Measurements from ENCODE around the gene FGF10.

The FGF10 gene

GRCh38 chr5:44266882-44267576, 122.2 kb downstream of the FGF10 start:
- no peak for TF ChIP-seq CTCF (IDR thresholded peaks at IDR 0.05; ENCODE audit: borderline replicate concordance, control extremely low read depth, extremely low read depth, insufficient read depth, missing control alignments)
- no peak for DNase-seq (ENCODE audit: low spot score)
- in situ Hi-C loops (cut with MboI; ENCODE audit: low sequenced_read_pairs, unreplicated experiment): no loop called here

GRCh38 chr5:44265713-44266112, 123.5 kb downstream of the FGF10 start:
- DNase-seq (ENCODE audit: low spot score): no peak
- no peak for TF ChIP-seq CTCF (IDR thresholded peaks at IDR 0.05; ENCODE audit: borderline replicate concordance, control extremely low read depth, extremely low read depth, insufficient read depth, missing control alignments)
- in situ Hi-C loops (cut with MboI; ENCODE audit: low sequenced_read_pairs, unreplicated experiment): no loop called here

GRCh38 chr5:44260793-44261192, 128.4 kb downstream of the FGF10 start:
- in situ Hi-C loops (cut with MboI; ENCODE audit: low sequenced_read_pairs, unreplicated experiment): no loop called here
- DNase-seq (ENCODE audit: low spot score): no peak
- TF ChIP-seq CTCF (IDR thresholded peaks at IDR 0.05; ENCODE audit: borderline replicate concordance, control extremely low read depth, extremely low read depth, insufficient read depth, missing control alignments): no peak

GRCh38 chr5:44257653-44258365, 131.4 kb downstream of the FGF10 start:
- in situ Hi-C loops (cut with MboI; ENCODE audit: low sequenced_read_pairs, unreplicated experiment): no loop called here
- no peak for DNase-seq (ENCODE audit: low spot score)

GRCh38 chr5:44257221-44257620, 132.0 kb downstream of the FGF10 start:
- no peak for DNase-seq (ENCODE audit: low spot score)
- in situ Hi-C loops (cut with MboI; ENCODE audit: low sequenced_read_pairs, unreplicated experiment): no loop called here
- no peak for TF ChIP-seq CTCF (IDR thresholded peaks at IDR 0.05; ENCODE audit: borderline replicate concordance, control extremely low read depth, extremely low read depth, insufficient read depth, missing control alignments)

More at GRCh38 chr5:44257653-44258365, 131.4 kb downstream of the FGF10 start:
- no peak for TF ChIP-seq CTCF (IDR thresholded peaks at IDR 0.05; ENCODE audit: borderline replicate concordance, control extremely low read depth, extremely low read depth, insufficient read depth, missing control alignments)
